HFFc6 (cell line): ENCODE results near the gene ADCY2. TPM values are rescaled to one million over a fixed set of nuclear protein-coding genes. Genes with fewer than 3 reads are reported as not detected.

Source experiments
- DNase-seq: peaks from one replicate; pipeline ENCODE4 v3.0.0-alpha.2; 2018
- H3K27ac Mint-ChIP-seq: 2 replicates; pipeline ENCODE4 v1.8.0; 2020; ENCODE audit warnings: mild to moderate bottlenecking, mixed read lengths
- H3K27me3 Mint-ChIP-seq: 2 replicates; pipeline ENCODE4 v1.8.0; 2021; ENCODE audit warnings: mild to moderate bottlenecking, moderate library complexity, mixed read lengths; ENCODE audit not compliant: insufficient read depth
- H3K36me3 Mint-ChIP-seq: 2 replicates; pipeline ENCODE4 v1.8.0; 2021; ENCODE audit warnings: low read depth, mixed read lengths
- H3K4me1 Mint-ChIP-seq: 2 replicates; pipeline ENCODE4 v1.8.0; 2020; ENCODE audit warnings: low read depth, mixed read lengths
- H3K4me3 Mint-ChIP-seq: 2 replicates; pipeline ENCODE4 v1.8.0; 2020; ENCODE audit warnings: mild to moderate bottlenecking, moderate library complexity, mixed read lengths
- H3K9me3 Mint-ChIP-seq: 2 replicates; pipeline ENCODE4 v1.8.0; 2020; ENCODE audit warnings: mild to moderate bottlenecking, mixed read lengths
- CTCF ChIP-seq: fragments of 200-600 bp; sonication (generic); IDR thresholded peaks from 2 replicates; pipeline ENCODE4 v1.5.0; 2021; ENCODE audit warnings: antibody characterized with exemption, mild to moderate bottlenecking
- total RNA-seq, 6 experiments: library from RNA; stranded (reverse); fragmentation: NEBNext Ultra II Directional; extraction: Animal tissue kit (Norgen Biotek cat#: 25700); gene quantifications; 2 replicates in 1 of 6; 3 replicates in 5 of 6; pipeline ENCODE4 v1.2.3, GENCODE V29; 2021

The ADCY2 gene
- total RNA-seq, 6 experiments from 2014 or later: not detected

DNA sequence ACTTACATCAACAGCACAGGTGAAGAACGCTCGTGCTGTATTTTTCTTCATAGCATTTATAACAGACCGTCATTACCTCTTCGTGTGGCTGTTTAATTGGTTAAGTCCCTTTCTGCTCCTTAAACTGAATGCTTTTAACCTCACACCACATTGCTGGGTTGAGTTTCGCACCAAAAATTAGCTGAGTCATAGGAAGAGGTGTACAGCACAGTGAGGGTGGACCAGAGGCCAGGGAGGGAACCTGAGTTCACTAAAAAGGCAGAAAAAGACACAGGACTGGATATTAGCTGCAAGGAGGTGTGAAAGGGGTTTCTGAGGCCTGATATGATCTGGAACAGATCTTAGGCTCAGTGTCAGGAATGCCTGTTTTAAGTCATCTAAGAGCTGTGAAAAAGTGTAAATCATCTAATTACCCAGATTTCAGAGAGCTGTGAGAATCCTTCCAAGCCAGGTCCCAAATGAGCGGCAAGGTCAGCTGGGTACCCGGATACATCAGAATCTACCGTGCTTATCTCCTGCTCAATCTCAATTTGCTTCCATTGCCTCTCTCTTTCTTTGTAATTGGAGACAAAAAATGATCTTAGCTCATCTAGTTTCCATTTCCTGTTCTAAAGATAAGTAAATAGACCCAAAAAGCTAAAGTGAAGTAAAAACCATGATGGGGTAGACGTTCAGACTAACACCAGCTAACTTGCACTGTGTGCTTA lies 462.1 kb downstream of the ADCY2 start:
- peaks cover 5% of the 10 kb centered on the region for H3K36me3 Mint-ChIP-seq
- H3K9me3 Mint-ChIP-seq: no peaks in the 10 kb centered on the region
- no peak for TF ChIP-seq CTCF
- H3K4me1 Mint-ChIP-seq: peaks cover 11% of the 10 kb centered on the region
- H3K27ac Mint-ChIP-seq: no peak overlapping the region
- DNase-seq: no peak
- no peak overlapping the region for H3K4me3 Mint-ChIP-seq
- peaks cover 5% of the 10 kb centered on the region for H3K27me3 Mint-ChIP-seq

DNA sequence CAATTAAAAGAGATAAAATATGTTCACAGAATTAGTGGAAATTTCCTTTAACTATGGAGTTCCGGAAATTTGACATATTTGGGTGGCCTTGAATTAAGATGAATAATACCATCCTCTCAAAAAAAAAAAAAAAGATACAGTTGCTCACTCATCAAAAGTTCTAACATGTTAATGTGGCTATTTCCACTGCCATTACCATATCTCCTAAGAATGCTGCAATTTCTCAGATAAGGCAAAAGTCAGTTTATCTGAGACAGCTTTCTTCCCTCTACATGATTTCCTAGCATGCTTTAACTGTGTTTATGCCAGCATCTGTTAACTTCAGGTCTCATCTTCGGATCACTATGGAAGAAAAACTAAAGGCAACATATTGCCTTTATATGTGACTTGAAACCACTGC lies 470.3 kb downstream of the ADCY2 start:
- no peak for TF ChIP-seq CTCF
- Mint-ChIP-seq H3K27me3 (no peaks in the 10 kb centered on the region; the same call in 1 of the 2 replicates), H3K27ac (no peak overlapping the region), H3K36me3 (peaks cover 10% of the 10 kb centered on the region; the same call in 1 of the 2 replicates), H3K4me1 (peaks cover 46% of the 10 kb centered on the region), H3K9me3 (no peaks in the 10 kb centered on the region), H3K4me3 (no peak overlapping the region)
- no peak for DNase-seq

DNA sequence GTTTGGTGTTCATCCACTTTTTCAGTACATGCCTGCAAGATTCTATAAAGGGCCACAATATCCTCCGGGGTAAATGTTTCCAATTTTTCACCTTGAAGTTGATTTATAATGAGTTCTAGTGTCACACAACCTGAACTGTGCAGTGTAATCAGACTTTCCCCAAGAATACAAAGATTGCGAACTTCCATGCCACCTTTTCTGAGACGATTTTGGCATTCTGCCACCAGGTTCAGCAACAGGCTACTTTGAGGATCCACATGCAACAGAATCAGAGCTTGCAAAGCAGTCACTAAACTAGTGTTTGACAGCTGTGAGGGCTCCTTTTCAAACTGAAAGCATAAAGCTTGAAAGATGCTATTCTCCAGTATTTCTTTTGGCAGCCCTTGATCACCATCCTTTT lies 471.3 kb downstream of the ADCY2 start:
- Mint-ChIP-seq H3K9me3 (no peaks in the 10 kb centered on the region), H3K4me3 (0 out of 2 replicates have a peak overlapping the region, but pooled peaks have one; percentile 20), H3K4me1 (peaks cover 57% of the 10 kb centered on the region), H3K27me3 (no peaks in the 10 kb centered on the region; the same call in 1 of the 2 replicates), H3K36me3 (peaks cover 10% of the 10 kb centered on the region; the same call in 1 of the 2 replicates), H3K27ac (no peak overlapping the region)
- DNase-seq: no peak
- no peak for TF ChIP-seq CTCF

DNA sequence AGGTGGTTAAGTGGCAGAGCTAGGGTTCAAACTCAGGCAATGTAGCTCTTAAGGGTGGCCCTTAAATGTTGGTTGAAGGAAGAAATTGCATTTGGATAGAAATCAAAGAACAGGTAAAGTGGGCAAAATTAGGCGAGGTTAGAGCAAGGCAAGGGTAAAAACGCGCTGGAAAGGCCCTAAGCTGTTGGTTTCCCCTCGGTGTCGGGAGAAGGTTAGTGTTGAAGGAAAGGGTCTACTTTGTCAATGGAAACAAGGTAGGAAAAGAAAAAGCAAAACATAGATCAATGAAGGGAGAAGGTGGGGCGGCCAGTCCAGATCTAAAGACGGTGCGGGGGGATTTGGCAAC lies 472.5 kb downstream of the ADCY2 start:
- TF ChIP-seq CTCF: no peak
- Mint-ChIP-seq H3K36me3 (peaks cover 10% of the 10 kb centered on the region), H3K9me3 (no peaks in the 10 kb centered on the region), H3K4me3 (peak overlapping the region; percentile 98), H3K27me3 (no peaks in the 10 kb centered on the region; the same call in 1 of the 2 replicates), H3K27ac (peak overlapping the region; percentile 84), H3K4me1 (peaks cover 66% of the 10 kb centered on the region)
- no peak for DNase-seq

GRCh38 chr5:7868773-7869473 lies 473.0 kb downstream of the ADCY2 start, which contains the start of the genes FASTKD3 and MTRR:
Gene FASTKD3, minus strand, starts transcription at chr5:7869031. Its CDS starts 948 bp downstream, at chr5:7868083.
Gene MTRR, plus strand, starts transcription at chr5:7869148. Its CDS starts 1,647 bp downstream, at chr5:7870795.
- Mint-ChIP-seq H3K36me3 (peaks cover 10% of the 10 kb centered on the region), H3K4me3 (peak within 1 kb of the TSS; percentile 98), H3K9me3 (no peaks in the 10 kb centered on the region)

More at GRCh38 chr5:7868773-7869473, 473.0 kb downstream of the ADCY2 start, which contains the start of the genes FASTKD3 and MTRR:
- DNase-seq: peak; percentile 89
- no peaks in the 10 kb centered on the region; the same call in 1 of the 2 replicates for H3K27me3 Mint-ChIP-seq
- no peak; the same call in 1 of the 2 replicates for TF ChIP-seq CTCF
- H3K4me1 Mint-ChIP-seq: peaks cover 66% of the 10 kb centered on the region
- H3K27ac Mint-ChIP-seq: peak within 1 kb of the TSS; percentile 84
